ENCODE results near the gene HSFX3.
"Not testable (repeated sequence)": the region's sequence is repeated elsewhere in the genome, so short reads cannot be mapped to it uniquely, and the experiment has no call there.

Gene HSFX3

GRCh38 chrX:149549701-149550100 lies at the start of gene HSFX3:
TSS of gene HSFX3 (minus strand) at chrX:149549924. CDS start at chrX:149549852, 72 bp downstream.
- DNase-seq (ENCODE audit: low spot score), result not testable (repeated sequence)

- not testable (repeated sequence) for DNase-seq (ENCODE audit: low spot score)
Observed at GRCh38 chrX:149598603-149599002, 48.9 kb upstream of the HSFX3 start.

- DNase-seq (ENCODE audit: low spot score), result not testable (repeated sequence)
Observed at GRCh38 chrX:149595943-149596342, 46.2 kb upstream of the HSFX3 start.

GRCh38 chrX:149595214-149595613 lies 45.5 kb upstream of the HSFX3 start, which contains the start of gene HSFX2:
TSS of gene HSFX2 (minus strand) at chrX:149595314. CDS start at chrX:149594700, 614 bp downstream.
- DNase-seq (ENCODE audit: low spot score), result not testable (repeated sequence)

- not testable (repeated sequence) for DNase-seq (ENCODE audit: low spot score)
Observed at GRCh38 chrX:149590993-149591392, 41.3 kb upstream of the HSFX3 start.

GRCh38 chrX:149587359-149587758 lies 37.6 kb upstream of the HSFX3 start, which contains the start of gene MAGEA9B:
TSS of gene MAGEA9B (minus strand) at chrX:149587459. CDS start at chrX:149583179, 4,280 bp downstream.
- DNase-seq (ENCODE audit: low spot score), result not testable (repeated sequence)

- not testable (repeated sequence) for DNase-seq (ENCODE audit: low spot score)
Observed at GRCh38 chrX:149585631-149586030, 35.9 kb upstream of the HSFX3 start.

GRCh38 chrX:149573456-149573855 lies 23.7 kb upstream of the HSFX3 start:
- not testable (repeated sequence) for DNase-seq (ENCODE audit: low spot score)

- no peak for DNase-seq (ENCODE audit: low spot score)
Observed at GRCh38 chrX:149572743-149573142, 23.0 kb upstream of the HSFX3 start.

GRCh38 chrX:149571770-149572169 lies 22.0 kb upstream of the HSFX3 start:
- no peak for DNase-seq (ENCODE audit: low spot score)

- no peak for DNase-seq (ENCODE audit: low spot score)
Observed at GRCh38 chrX:149570668-149571067, 20.9 kb upstream of the HSFX3 start.

- DNase-seq (ENCODE audit: low spot score), result no peak
Observed at GRCh38 chrX:149569770-149570169, 20.0 kb upstream of the HSFX3 start.

GRCh38 chrX:149568701-149569296 lies 19.1 kb upstream of the HSFX3 start:
- no peak for DNase-seq (ENCODE audit: low spot score)

GRCh38 chrX:149567621-149568417 lies 18.1 kb upstream of the HSFX3 start:
- no peak for DNase-seq (ENCODE audit: low spot score)

- DNase-seq (ENCODE audit: low spot score), result no peak
Observed at GRCh38 chrX:149563359-149563758, 13.6 kb upstream of the HSFX3 start.

GRCh38 chrX:149555251-149555650 lies 5.5 kb upstream of the HSFX3 start:
- not testable (repeated sequence) for DNase-seq (ENCODE audit: low spot score)

GRCh38 chrX:149551939-149552248 lies 2.2 kb upstream of the HSFX3 start:
- not testable (repeated sequence) for DNase-seq (ENCODE audit: low spot score)

- not testable (repeated sequence) for DNase-seq (ENCODE audit: low spot score)
Observed at GRCh38 chrX:149551245-149551938, 1.7 kb upstream of the HSFX3 start.

GRCh38 chrX:149550454-149550853 lies 730 bp upstream of the HSFX3 start:
- DNase-seq (ENCODE audit: low spot score), result not testable (repeated sequence)

- not testable (repeated sequence) for DNase-seq (ENCODE audit: low spot score)
Observed at GRCh38 chrX:149547782-149548181, 1.9 kb downstream of the HSFX3 start.

- DNase-seq (ENCODE audit: low spot score), result not testable (repeated sequence)
Observed at GRCh38 chrX:149546962-149547361, 2.8 kb downstream of the HSFX3 start.

All from hematopoietic multipotent progenitor cell treated with erythropoietin and hydrocortisone succinate and interleukin-3 and kit ligand, for 15 days (in vitro differentiated cells).